MM.1S (cell line): Measurements from ENCODE around the gene TUBA1B.

Experiments used
- DNase-seq: peaks from one replicate; pipeline ENCODE4 v3.0.0-alpha.2; 2015
- H2AFZ ChIP-seq: fragments of 300-600 bp; sonication (generic); 2 replicates; pipeline ENCODE4 v1.6.0; 2016; ENCODE audit warnings: antibody characterized with exemption, low read length
- H3F3A ChIP-seq: fragments of 300-600 bp; sonication (generic); 2 replicates; pipeline ENCODE4 v1.6.1; 2016; ENCODE audit warnings: mild to moderate bottlenecking, antibody characterized with exemption, low read length, moderate library complexity, mixed read lengths; ENCODE audit not compliant: insufficient read depth
- H3K27ac ChIP-seq: fragments of 300-600 bp; sonication (generic); 2 replicates; pipeline ENCODE4 v1.5.1; 2016; ENCODE audit warnings: mild to moderate bottlenecking, low read length
- H3K27me3 ChIP-seq: fragments of 300-600 bp; sonication (generic); replicated peaks from 2 replicates; pipeline ENCODE4 v1.6.0; 2016; ENCODE audit warnings: low read length; ENCODE audit not compliant: insufficient read depth
- H3K36me3 ChIP-seq: fragments of 300-600 bp; sonication (generic); replicated peaks from 2 replicates; pipeline ENCODE4 v1.6.1; 2016; ENCODE audit warnings: mild to moderate bottlenecking, low read length, mixed read lengths; ENCODE audit not compliant: insufficient read depth
- H3K4me1 ChIP-seq: fragments of 300-600 bp; sonication (generic); 2 replicates; pipeline ENCODE4 v1.6.1; 2016; ENCODE audit warnings: low read length, mixed read lengths
- H3K4me2 ChIP-seq: fragments of 300-600 bp; sonication (generic); 2 replicates; pipeline ENCODE4 v1.6.0; 2016; ENCODE audit warnings: low read depth, low read length
- H3K4me3 ChIP-seq: fragments of 300-600 bp; sonication (generic); 2 replicates; pipeline ENCODE4 v1.5.1; 2016; ENCODE audit warnings: low read length, mixed read lengths
- H3K79me2 ChIP-seq: fragments of 300-600 bp; sonication (generic); 2 replicates; pipeline ENCODE4 v1.6.1; 2016; ENCODE audit warnings: mixed run types, low read length, mixed read lengths
- H3K9ac ChIP-seq: fragments of 300-600 bp; sonication (generic); 2 replicates; pipeline ENCODE4 v1.6.1; 2016; ENCODE audit warnings: low read length, mixed read lengths
- H3K9me2 ChIP-seq: fragments of 300-600 bp; sonication (generic); replicated peaks from 2 replicates; pipeline ENCODE4 v1.6.1; 2016; ENCODE audit warnings: mild to moderate bottlenecking, low read length, mixed read lengths; ENCODE audit not compliant: insufficient read depth
- H3K9me3 ChIP-seq: fragments of 300-600 bp; sonication (generic); replicated peaks from 2 replicates; pipeline ENCODE4 v1.6.1; 2016; ENCODE audit warnings: mild to moderate bottlenecking, low read length, mixed read lengths; ENCODE audit not compliant: insufficient read depth
- H4K20me1 ChIP-seq: fragments of 300-600 bp; sonication (generic); 2 replicates; pipeline ENCODE4 v1.6.1; 2016; ENCODE audit warnings: mild to moderate bottlenecking, low read length, moderate library complexity, mixed read lengths; ENCODE audit not compliant: insufficient read depth
- EZH2 ChIP-seq: fragments of 300-600 bp; sonication (generic); optimal IDR thresholded peaks from 2 replicates; pipeline ENCODE3; 2017; ENCODE audit warnings: low read depth, mild to moderate bottlenecking, antibody characterized with exemption, low read length, mixed read lengths
- EZH2phosphoT487 ChIP-seq: fragments of 300-600 bp; sonication (generic); IDR thresholded peaks from 2 replicates; pipeline ENCODE4 v1.6.1; 2018; ENCODE audit warnings: antibody characterized with exemption, low read length
- TF ChIP-seq, protein P1 (sequence below): fragments of 300-600 bp; sonication (generic); IDR thresholded peaks from 2 replicates; pipeline ENCODE4 v1.5.1; 2016; ENCODE audit warnings: antibody characterized with exemption, low read length, mixed read lengths

The TUBA1B gene

DNA sequence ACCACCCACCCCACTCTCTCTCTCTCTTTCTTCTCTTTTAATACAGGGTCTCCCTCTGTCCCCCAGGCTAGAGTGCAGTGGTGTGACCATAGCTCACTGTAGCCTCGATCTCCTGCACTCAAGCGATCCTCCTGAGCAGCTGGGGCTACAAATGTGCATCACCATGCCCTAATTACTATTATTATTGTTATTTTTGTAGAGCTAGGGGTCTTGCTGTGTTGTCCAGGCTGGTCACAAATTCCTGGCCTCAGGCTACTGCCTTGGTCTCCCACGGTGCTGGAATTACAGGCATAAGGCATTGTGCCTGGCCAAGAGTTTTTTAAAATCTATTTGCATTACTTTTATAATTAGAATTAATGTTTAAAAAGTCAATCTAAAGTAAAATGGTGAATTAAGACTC, 23.0 kb upstream of the TUBA1B start:
- Histone ChIP-seq H3K36me3 (no peaks in the 10 kb centered on the region), H3F3A (no peaks in the 10 kb centered on the region), H3K4me3 (no peak overlapping the region), H3K4me2 (no peak overlapping the region), H4K20me1 (no peaks in the 10 kb centered on the region), H2AFZ (no peak overlapping the region), H3K9ac (no peak overlapping the region), H3K27me3 (no peaks in the 10 kb centered on the region), H3K4me1 (no peaks in the 10 kb centered on the region), H3K27ac (no peak overlapping the region), H3K9me3 (no peaks in the 10 kb centered on the region), H3K9me2 (no peaks in the 10 kb centered on the region), H3K79me2 (no peaks in the 10 kb centered on the region)
- no peak for DNase-seq
- no peak for TF ChIP-seq EZH2
- no peak for TF ChIP-seq EZH2phosphoT487
- TF ChIP-seq, protein P1, sequence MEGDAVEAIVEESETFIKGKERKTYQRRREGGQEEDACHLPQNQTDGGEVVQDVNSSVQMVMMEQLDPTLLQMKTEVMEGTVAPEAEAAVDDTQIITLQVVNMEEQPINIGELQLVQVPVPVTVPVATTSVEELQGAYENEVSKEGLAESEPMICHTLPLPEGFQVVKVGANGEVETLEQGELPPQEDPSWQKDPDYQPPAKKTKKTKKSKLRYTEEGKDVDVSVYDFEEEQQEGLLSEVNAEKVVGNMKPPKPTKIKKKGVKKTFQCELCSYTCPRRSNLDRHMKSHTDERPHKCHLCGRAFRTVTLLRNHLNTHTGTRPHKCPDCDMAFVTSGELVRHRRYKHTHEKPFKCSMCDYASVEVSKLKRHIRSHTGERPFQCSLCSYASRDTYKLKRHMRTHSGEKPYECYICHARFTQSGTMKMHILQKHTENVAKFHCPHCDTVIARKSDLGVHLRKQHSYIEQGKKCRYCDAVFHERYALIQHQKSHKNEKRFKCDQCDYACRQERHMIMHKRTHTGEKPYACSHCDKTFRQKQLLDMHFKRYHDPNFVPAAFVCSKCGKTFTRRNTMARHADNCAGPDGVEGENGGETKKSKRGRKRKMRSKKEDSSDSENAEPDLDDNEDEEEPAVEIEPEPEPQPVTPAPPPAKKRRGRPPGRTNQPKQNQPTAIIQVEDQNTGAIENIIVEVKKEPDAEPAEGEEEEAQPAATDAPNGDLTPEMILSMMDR = no peak

DNA sequence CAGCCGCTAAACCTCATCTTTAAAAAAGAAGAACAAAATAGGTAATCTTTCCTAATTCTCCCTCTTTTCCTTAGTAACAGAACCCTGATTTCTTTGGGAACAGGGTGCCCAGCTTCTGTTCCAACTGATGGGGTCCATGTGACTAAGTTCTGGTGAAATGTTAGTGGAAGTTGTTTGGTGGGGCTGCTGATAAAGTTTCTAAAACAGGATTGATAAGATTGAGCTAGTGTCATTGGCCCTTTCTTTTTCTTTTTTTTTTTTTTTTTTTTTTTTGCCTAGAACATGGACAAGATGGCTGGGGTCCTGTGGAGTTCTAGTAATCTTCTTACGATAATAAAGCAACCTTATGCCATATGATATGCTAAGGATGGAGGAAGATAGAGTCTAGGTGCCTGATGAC, 16.2 kb upstream of the TUBA1B start:
- no peaks in the 10 kb centered on the region for H3K9me3 ChIP-seq
- no peaks in the 10 kb centered on the region for H3K9me2 ChIP-seq
- H3K27ac ChIP-seq = no peak overlapping the region
- H3K79me2 ChIP-seq = no peaks in the 10 kb centered on the region
- H3K9ac ChIP-seq = no peak overlapping the region
- no peaks in the 10 kb centered on the region for H3K36me3 ChIP-seq
- no peak for DNase-seq
- no peak for TF ChIP-seq EZH2phosphoT487
- no peak for TF ChIP-seq EZH2
- TF ChIP-seq, protein P1 = no peak
- H3K27me3 ChIP-seq = no peaks in the 10 kb centered on the region
- no peak overlapping the region for H2AFZ ChIP-seq
- no peaks in the 10 kb centered on the region for H3F3A ChIP-seq
- H3K4me2 ChIP-seq = no peak overlapping the region
- H3K4me3 ChIP-seq = no peak overlapping the region
- peaks cover 3% of the 10 kb centered on the region; the same call in 1 of the 2 replicates for H3K4me1 ChIP-seq
- no peaks in the 10 kb centered on the region for H4K20me1 ChIP-seq

DNA sequence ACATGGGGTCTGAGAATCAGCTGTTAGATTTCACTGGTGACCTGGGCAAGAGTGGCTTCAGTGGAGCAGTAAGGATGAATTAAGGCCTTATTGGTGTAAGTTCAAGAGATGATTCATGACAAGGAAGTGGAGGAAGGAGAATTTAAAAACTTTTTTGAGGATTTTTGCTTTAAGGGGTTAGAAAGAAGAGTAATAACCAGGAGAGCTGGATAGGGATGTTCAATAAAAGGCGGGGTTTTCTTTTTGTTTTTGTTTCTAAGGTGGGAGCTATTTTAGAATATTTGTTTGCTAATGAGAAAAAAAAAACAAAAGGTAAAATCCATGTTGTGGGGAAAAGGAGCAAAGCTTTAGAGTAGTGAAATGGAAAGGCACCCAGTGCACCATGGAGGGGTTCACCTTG, 15.2 kb upstream of the TUBA1B start:
- TF ChIP-seq, protein P1 = no peak
- no peak for TF ChIP-seq EZH2phosphoT487
- no peak for TF ChIP-seq EZH2
- Histone ChIP-seq H3K4me2 (no peak overlapping the region), H3K4me1 (peaks cover 3% of the 10 kb centered on the region; the same call in 1 of the 2 replicates)

More for the DNA sequence above, 15.2 kb upstream of the TUBA1B start:
- DNase-seq = no peak
- Histone ChIP-seq H2AFZ (no peak overlapping the region), H3K27ac (no peak overlapping the region), H3K27me3 (no peaks in the 10 kb centered on the region), H3F3A (no peaks in the 10 kb centered on the region), H3K9me3 (no peaks in the 10 kb centered on the region), H3K79me2 (no peaks in the 10 kb centered on the region), H4K20me1 (no peaks in the 10 kb centered on the region), H3K9ac (no peak overlapping the region), H3K36me3 (no peaks in the 10 kb centered on the region), H3K9me2 (no peaks in the 10 kb centered on the region), H3K4me3 (no peak overlapping the region)
